H1 (cell line): Measurements from ENCODE around the gene AZI2. TPM values are rescaled to one million over a fixed set of nuclear protein-coding genes. Genes with fewer than 3 reads are reported as not detected.

Source experiments
- HDAC6 ChIP-seq: IDR thresholded peaks from one replicate; pipeline ENCODE4 v1.7.1; 2012; ENCODE audit warnings: low read depth, mild to moderate bottlenecking, inconsistent platforms, low read length, moderate library complexity
- PHF8 ChIP-seq: fragments of 200-600 bp; sonication (generic); conservative IDR thresholded peaks from 2 replicates; pipeline ENCODE4 v1.7.1; 2012; ENCODE audit warnings: low read depth, mild to moderate bottlenecking, inconsistent platforms, low read length, moderate library complexity
- SIN3A ChIP-seq, 2 experiments: IDR thresholded peaks in 1 of 2; conservative IDR thresholded peaks in 1 of 2; 2 replicates each; pipeline ENCODE4 v1.6.1; 2011 to 2012; ENCODE audit warnings: low read length in 2 of 2, improper control_type of control experiment in 1 of 2, low read depth in 1 of 2, mild to moderate bottlenecking in 1 of 2
- TEAD4 ChIP-seq: IDR thresholded peaks from 2 replicates; pipeline ENCODE4 v1.6.1; 2012; ENCODE audit warnings: low read depth, low read length, inconsistent platforms, mixed read lengths
- polyA plus RNA-seq, 7 experiments: library from polyadenylated mRNA; depleted of rRNA in 3 of 7; stranded (reverse) in 5 of 7; unstranded in 2 of 7; fragments of >200 nt in 5 of 7; fragments of 200-250 nt in 2 of 7; gene quantifications; 1 replicate in 5 of 7; 2 replicates in 1 of 7; 4 replicates in 1 of 7; pipeline versions ENCODE4 v1.2.1 to v1.2.3, GENCODE V29; 2011 to 2013; ENCODE audit warnings: missing spikeins in 2 of 7, mixed read lengths in 2 of 7
- total RNA-seq: library from RNA; stranded (reverse); fragmentation: NEBNext Ultra II Directional; extraction: Animal tissue kit (Norgen Biotek cat#: 25700); gene quantifications from 2 replicates; pipeline ENCODE4 v1.2.1, GENCODE V29; 2021

AZI2 gene
- total and polyA plus RNA-seq, 2 of the 8 experiments (the other 6 are each of a cell fraction or from before 2014, with no cell fraction given), result 17.4 to 39.2 TPM

GRCh38 chr3:28287046-28287445 is 61.6 kb downstream of the AZI2 start (continued):
- TF ChIP-seq SIN3A (conservative IDR thresholded peaks at IDR 0.05 in 1 of 2, IDR thresholded peaks at IDR 0.05 in 1 of 2; ENCODE audit: low read depth in 1 of 2, low read length in 2 of 2) (no peak), HDAC6 (no peak), PHF8 (no peak), TEAD4 (no peak)
- TF ChIP-seq, all 59 proteins: peak for 0
